Neural cell (in vitro differentiated cells): ENCODE results near the gene PCDHB10.
"Not testable (repeated sequence)": the region's sequence is repeated elsewhere in the genome, so short reads cannot be mapped to it uniquely, and the experiment has no call there.

Experiments
- CTCF ChIP-seq: fragments of 450-650 bp; IDR thresholded peaks from 2 replicates; pipeline ENCODE4 v1.5.1; 2014; ENCODE audit warnings: antibody characterized with exemption, mild to moderate bottlenecking, moderate library complexity; ENCODE audit not compliant: poor library complexity, severe bottlenecking
- POLR2AphosphoS5 ChIP-seq: IDR thresholded peaks from 2 replicates; pipeline ENCODE4 v1.6.1; 2012
- TAF1 ChIP-seq: IDR thresholded peaks from 2 replicates; pipeline ENCODE4 v1.6.1; 2012; ENCODE audit warnings: low read depth

DNA sequence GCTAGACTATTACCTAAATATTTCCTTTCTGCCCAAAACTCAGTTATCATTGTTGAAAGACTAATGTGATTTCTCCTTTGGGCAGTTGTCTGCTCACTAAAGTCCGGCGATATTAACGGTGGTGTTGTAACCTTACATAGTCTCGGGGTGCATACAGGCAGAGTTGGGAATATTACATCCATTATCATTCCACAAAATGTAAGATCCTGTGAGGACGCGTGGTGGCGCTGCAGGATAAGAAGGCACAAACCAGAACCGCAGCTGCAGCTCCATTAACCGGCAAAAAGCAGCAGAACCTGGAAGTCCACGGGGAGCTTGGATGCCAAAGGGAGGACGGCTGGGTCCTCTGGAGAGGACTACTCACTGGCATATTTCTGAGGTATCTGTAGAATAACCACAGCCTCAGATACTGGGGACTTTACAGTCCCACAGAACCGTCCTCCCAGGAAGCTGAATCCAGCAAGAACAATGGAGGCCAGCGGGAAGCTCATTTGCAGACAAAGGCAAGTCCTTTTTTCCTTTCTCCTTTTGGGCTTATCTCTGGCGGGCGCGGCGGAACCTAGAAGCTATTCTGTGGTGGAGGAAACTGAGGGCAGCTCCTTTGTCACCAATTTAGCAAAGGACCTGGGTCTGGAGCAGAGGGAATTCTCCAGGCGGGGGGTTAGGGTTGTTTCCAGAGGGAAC, 21.6 kb downstream of the PCDHB10 start, which contains the start of gene PCDHB13:
- TF ChIP-seq CTCF, POLR2AphosphoS5, TAF1: not testable (repeated sequence)
